Liver (tissue), 3 donors: Measurements from ENCODE around the gene CATSPER3.

ENCODE experiments used
- NR2F2 ChIP-seq: IDR thresholded peaks from 2 replicates; pipeline ENCODE4 v1.6.1; 2016; ENCODE audit warnings: antibody characterized with exemption
- TF ChIP-seq, protein P1 (sequence below): fragments of 150-350 bp; IDR thresholded peaks from 2 replicates; pipeline ENCODE4 v1.5.1; 2017; ENCODE audit warnings: improper control_type of control experiment, low read depth, low read length; ENCODE audit not compliant: missing input control
- TF ChIP-seq, protein P2 (sequence below): IDR thresholded peaks from 2 replicates; pipeline ENCODE4 v1.6.1; 2016; ENCODE audit warnings: antibody characterized with exemption
- donor health status: healthy.
- donor health status: healthy.

DNA sequence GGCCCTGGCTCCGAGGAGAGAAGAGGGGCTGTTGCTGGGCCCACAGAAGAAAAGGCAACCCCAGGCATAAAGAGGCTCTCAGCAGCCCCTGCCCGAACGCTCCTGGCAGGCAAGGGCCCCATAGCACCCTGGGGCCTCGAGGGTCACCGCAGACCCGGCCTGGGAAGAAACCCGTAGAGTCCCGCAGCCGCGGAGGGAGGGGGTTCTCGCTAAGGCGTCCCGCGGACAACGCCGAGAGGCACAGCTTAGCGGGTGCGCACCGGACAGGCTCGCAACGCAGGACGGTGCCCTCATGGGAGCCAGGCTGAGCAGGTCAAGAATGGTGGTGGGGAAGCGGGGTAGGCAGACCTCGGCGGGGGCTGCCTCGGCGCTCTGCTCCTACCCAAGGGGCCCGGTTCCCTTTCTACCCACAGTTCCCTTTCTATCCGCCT is 59.6 kb downstream of the CATSPER3 start:
- no peak for TF ChIP-seq NR2F2
- TF ChIP-seq, protein P1, sequence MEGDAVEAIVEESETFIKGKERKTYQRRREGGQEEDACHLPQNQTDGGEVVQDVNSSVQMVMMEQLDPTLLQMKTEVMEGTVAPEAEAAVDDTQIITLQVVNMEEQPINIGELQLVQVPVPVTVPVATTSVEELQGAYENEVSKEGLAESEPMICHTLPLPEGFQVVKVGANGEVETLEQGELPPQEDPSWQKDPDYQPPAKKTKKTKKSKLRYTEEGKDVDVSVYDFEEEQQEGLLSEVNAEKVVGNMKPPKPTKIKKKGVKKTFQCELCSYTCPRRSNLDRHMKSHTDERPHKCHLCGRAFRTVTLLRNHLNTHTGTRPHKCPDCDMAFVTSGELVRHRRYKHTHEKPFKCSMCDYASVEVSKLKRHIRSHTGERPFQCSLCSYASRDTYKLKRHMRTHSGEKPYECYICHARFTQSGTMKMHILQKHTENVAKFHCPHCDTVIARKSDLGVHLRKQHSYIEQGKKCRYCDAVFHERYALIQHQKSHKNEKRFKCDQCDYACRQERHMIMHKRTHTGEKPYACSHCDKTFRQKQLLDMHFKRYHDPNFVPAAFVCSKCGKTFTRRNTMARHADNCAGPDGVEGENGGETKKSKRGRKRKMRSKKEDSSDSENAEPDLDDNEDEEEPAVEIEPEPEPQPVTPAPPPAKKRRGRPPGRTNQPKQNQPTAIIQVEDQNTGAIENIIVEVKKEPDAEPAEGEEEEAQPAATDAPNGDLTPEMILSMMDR: no peak
- TF ChIP-seq, protein P2, sequence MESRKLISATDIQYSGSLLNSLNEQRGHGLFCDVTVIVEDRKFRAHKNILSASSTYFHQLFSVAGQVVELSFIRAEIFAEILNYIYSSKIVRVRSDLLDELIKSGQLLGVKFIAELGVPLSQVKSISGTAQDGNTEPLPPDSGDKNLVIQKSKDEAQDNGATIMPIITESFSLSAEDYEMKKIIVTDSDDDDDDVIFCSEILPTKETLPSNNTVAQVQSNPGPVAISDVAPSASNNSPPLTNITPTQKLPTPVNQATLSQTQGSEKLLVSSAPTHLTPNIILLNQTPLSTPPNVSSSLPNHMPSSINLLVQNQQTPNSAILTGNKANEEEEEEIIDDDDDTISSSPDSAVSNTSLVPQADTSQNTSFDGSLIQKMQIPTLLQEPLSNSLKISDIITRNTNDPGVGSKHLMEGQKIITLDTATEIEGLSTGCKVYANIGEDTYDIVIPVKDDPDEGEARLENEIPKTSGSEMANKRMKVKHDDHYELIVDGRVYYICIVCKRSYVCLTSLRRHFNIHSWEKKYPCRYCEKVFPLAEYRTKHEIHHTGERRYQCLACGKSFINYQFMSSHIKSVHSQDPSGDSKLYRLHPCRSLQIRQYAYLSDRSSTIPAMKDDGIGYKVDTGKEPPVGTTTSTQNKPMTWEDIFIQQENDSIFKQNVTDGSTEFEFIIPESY: no peak
